Activated T-cell treated with anti-CD3 and anti-CD28 coated beads, Interleukin-2, amount 50 U/mL, for 72 hours (primary cell): ENCODE data around the gene ADARB1. TPM values are rescaled to one million over a fixed set of nuclear protein-coding genes. Genes with fewer than 3 reads are reported as not detected.

Experiments
- ATAC-seq, 2 donors: fragments of 150-1000 bp; cut with Tn5 transposase; replicated peaks in 1 of 2; 2 replicates each; pipeline ENCODE4 v1.10.0; 2021; ENCODE audit warnings: moderate library complexity in 2 of 2, mild to moderate bottlenecking in 1 of 2
- DNase-seq, 2 donors: peaks; one replicate each; pipeline ENCODE4 v3.0.0; 2021 to 2022; ENCODE audit warnings: mixed read lengths in 1 of 2
- H3K27ac Mint-ChIP-seq: one replicate; pipeline ENCODE4 v1.8.0; 2022; ENCODE audit warnings: mild to moderate bottlenecking, moderate library complexity, mixed read lengths
- H3K27me3 Mint-ChIP-seq: one replicate; pipeline ENCODE4 v1.8.0; 2022; ENCODE audit warnings: low read depth, mixed read lengths
- H3K36me3 Mint-ChIP-seq, 2 donors: one replicate each; pipeline ENCODE4 v1.8.0; 2022; ENCODE audit warnings: mixed read lengths in 2 of 2, mild to moderate bottlenecking in 1 of 2; ENCODE audit not compliant: insufficient read depth in 2 of 2
- H3K4me1 Mint-ChIP-seq: one replicate; pipeline ENCODE4 v1.8.0; 2022; ENCODE audit warnings: low read depth, mixed read lengths
- H3K4me3 Mint-ChIP-seq, 2 donors: one replicate each; pipeline ENCODE4 v1.8.0; 2022; ENCODE audit warnings: mild to moderate bottlenecking in 2 of 2, mixed read lengths in 2 of 2, moderate library complexity in 2 of 2
- H3K9me3 Mint-ChIP-seq, 2 donors: one replicate each; pipeline ENCODE4 v1.8.0; 2022; ENCODE audit warnings: mixed read lengths in 2 of 2
- total RNA-seq, 2 donors: library from RNA; stranded (reverse); gene quantifications; one replicate each; pipeline ENCODE4 v1.2.3, GENCODE V29; 2022

The ADARB1 gene
- total RNA-seq, 2 donors from 2014 or later = 41.7 to 45.3 TPM

DNA sequence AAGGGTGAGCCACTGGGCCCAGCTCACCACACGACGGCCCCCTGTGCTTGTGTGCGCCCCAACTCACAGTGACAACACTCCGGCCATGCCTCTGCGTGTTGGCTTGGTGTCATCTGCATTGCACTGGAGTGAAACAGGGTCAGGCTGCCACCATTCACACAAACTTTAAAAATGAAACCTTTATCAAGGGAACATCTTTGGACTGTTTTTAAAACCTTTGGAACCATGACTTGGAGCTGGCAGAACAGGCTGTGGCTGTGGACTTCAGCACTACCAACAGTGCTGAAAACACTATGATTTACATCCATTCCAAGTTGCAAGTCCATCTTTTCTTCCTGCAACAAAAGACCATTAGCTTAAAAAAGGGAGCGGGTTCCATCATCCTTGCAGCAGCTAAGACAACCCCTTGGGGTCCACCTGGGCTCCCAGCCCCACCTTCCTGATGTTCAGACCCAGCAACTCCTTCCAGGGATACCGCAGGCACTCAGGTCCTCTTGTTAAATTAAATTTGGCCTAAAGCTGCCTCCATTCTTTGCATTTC, 187.7 kb downstream of the ADARB1 start:
- Mint-ChIP-seq H3K27ac (no peak overlapping the region), H3K9me3 (no peaks in the 10 kb centered on the region), H3K4me1 (peaks cover 8% of the 10 kb centered on the region), H3K4me3 (no peak overlapping the region), H3K36me3 (peaks cover under 1 to 9% of the 10 kb centered on the region in 2 donors), H3K27me3 (no peaks in the 10 kb centered on the region)
- ATAC-seq (no peak), DNase-seq (no peak)

DNA sequence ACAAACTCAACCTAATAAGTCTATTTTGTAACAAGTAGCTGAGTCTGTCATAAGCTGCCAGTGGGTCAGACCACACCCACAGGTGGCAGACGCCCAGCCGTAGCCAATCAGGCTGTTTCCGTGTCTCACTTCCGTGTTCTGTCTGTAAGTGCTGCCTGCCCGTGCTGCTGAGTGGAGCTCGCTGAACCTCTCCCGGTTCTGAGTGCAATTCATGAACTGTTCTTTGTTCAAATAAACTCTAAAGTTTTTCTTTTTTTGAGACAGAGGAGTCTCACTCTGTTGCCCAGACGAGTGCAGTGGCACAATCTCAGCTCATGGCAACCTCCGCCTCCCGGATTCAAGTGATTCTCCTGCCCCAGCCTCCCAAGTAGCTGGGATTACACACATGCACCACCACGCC, 188.2 kb downstream of the ADARB1 start:
- H3K9me3 Mint-ChIP-seq = no peaks in the 10 kb centered on the region
- H3K27ac Mint-ChIP-seq = no peak overlapping the region
- no peak for DNase-seq
- H3K4me1 Mint-ChIP-seq = peaks cover 9% of the 10 kb centered on the region
- no peak overlapping the region for H3K4me3 Mint-ChIP-seq
- no peaks in the 10 kb centered on the region for H3K27me3 Mint-ChIP-seq
- peaks cover 4 to 9% of the 10 kb centered on the region in 2 donors for H3K36me3 Mint-ChIP-seq
- ATAC-seq = no peak

DNA sequence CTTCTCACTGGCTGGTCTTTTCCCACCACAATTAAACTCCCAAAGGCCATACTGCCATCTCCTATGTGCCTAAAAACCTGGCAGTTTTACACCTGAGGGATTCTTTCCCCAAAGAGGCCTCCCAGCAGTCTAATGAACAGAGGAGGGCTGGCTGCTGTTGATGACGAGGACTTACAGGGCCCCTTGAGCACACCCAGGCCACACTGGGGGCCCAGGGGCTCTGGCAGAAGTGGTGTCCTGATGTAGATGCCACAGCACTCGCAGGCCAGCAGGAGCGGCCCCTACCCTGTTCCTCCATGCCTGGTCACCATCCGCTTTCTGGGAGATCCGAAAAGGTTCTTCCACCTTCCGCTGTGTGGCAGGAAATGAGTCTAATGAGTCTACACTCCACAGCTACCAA, 189.2 kb downstream of the ADARB1 start:
- Mint-ChIP-seq H3K36me3 (peaks cover 5 to 9% of the 10 kb centered on the region in 2 donors), H3K4me1 (peaks cover 9% of the 10 kb centered on the region), H3K9me3 (no peaks in the 10 kb centered on the region), H3K27me3 (no peaks in the 10 kb centered on the region), H3K27ac (no peak overlapping the region), H3K4me3 (no peak overlapping the region)
- DNase-seq (no peak), ATAC-seq (no peak)

DNA sequence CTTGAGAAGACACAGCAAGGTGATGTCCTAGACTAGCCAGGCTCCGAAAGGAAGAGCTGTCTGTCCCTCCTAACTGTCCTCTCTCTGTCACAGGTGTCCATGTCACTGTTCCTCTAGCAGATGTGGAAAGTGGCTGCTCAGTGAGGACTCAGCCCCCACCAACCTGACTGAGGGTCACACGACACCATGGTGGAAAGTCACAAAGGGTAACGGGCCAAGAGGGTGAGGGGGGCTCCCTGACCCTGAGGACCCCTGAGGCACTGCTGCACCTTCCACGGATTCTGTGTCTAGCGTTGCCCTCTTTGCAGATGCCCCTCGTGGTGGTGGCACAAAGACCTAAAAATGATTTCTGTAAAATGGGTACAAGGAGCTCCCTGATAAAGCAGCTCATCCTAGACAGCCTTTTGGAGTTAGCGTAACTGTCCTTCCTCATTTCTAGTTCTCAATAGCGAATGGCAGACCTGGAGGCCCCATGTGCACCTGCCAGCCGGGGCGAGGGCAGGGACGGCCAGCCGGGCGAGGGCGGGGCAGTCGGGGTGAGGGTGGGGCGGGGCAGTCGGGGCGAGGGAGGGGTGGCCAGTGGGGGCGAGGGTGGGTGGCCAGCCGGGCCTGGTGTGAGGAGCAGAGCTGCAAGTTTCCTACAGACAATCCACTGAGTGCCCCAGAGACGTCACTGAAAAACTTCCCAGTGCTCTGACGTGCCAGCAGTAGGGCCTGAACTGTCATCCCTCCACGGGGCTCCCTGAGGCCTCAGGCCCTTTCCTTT, 189.9 kb downstream of the ADARB1 start:
- DNase-seq (no peak), ATAC-seq (no peak)
- Mint-ChIP-seq H3K9me3 (no peaks in the 10 kb centered on the region), H3K4me1 (peaks cover 9% of the 10 kb centered on the region), H3K36me3 (peaks cover 5 to 9% of the 10 kb centered on the region in 2 donors), H3K27me3 (no peaks in the 10 kb centered on the region), H3K4me3 (no peak overlapping the region), H3K27ac (no peak overlapping the region)

DNA sequence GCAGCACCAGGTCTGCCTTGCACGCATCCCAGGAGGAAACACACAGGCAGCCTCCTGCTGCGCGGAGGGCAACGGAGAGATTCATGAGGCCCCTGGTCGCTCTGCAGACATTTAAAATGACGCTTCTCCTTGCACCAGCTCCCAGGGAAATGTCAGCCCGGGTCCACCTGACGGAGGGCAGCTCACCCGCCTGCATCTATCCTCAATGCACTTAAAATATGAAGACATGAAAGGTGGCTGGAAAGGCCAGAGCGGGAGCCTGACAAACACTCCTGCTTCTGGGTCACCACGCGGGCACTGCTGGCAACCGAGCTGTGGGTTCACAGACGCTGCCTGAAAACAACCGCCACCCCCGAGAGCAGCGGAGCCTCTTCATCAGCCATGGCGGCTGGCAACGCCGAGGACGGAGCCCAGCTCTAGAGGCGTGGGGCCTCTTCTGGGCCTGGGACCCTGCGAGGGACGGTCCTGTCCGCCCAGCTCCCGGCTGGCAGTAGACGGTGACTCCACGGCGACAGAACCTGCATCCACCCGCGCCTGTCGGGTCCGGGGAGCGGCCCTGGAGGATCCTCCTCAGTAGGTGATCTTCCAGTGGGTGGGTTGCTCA, 190.6 kb downstream of the ADARB1 start:
- peaks cover 9% of the 10 kb centered on the region for H3K4me1 Mint-ChIP-seq
- peaks cover 5 to 12% of the 10 kb centered on the region in 2 donors for H3K36me3 Mint-ChIP-seq
- H3K27ac Mint-ChIP-seq = no peak overlapping the region
- ATAC-seq (no peak), DNase-seq (no peak)
- no peak overlapping the region for H3K4me3 Mint-ChIP-seq
- H3K27me3 Mint-ChIP-seq = no peaks in the 10 kb centered on the region
- H3K9me3 Mint-ChIP-seq = no peaks in the 10 kb centered on the region

DNA sequence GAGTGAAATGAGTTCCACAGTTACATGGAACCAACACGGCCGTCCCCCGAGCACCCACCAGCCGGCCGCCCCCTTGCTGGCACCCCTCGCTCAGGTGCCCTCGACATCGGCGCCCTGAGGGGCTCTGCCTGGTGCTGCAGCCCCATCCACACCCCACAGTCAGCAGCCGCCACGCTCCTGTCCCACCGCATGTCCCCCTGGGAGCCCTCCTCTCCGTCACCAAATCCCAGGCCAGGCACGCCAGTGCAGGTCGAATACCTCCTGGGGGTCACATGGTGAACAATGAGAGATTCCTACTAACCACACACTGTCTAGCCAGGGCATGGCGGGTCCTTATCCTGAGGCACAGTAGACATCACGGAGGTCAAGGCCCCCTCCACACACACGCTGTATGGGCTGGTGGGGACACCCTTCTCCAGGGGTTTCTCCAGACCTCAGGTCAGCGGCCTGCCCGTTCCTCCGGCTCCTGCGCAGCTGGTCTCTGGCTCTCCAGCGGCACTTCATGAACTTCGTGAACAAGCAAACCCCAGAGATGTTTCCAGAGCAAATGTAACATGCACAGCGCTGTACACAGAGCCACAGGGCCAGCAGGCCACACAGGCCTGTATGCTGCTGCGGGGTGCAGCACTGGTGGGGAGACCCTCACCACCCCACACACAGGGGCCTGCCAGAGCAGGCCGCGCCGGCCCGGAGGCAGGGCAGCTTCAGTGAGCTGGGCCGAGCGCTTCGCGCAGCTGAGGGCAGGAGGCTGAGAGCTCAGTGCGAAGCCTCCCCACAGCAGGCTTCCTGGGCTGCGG, 191.5 kb downstream of the ADARB1 start:
- Mint-ChIP-seq H3K4me3 (no peak overlapping the region), H3K9me3 (peaks cover 0 to 2% of the 10 kb centered on the region in 2 donors), H3K36me3 (peaks cover 10 to 12% of the 10 kb centered on the region in 2 donors), H3K27ac (no peak overlapping the region), H3K4me1 (peaks cover 9% of the 10 kb centered on the region), H3K27me3 (no peaks in the 10 kb centered on the region)
- ATAC-seq = no peak
- no peak for DNase-seq

DNA sequence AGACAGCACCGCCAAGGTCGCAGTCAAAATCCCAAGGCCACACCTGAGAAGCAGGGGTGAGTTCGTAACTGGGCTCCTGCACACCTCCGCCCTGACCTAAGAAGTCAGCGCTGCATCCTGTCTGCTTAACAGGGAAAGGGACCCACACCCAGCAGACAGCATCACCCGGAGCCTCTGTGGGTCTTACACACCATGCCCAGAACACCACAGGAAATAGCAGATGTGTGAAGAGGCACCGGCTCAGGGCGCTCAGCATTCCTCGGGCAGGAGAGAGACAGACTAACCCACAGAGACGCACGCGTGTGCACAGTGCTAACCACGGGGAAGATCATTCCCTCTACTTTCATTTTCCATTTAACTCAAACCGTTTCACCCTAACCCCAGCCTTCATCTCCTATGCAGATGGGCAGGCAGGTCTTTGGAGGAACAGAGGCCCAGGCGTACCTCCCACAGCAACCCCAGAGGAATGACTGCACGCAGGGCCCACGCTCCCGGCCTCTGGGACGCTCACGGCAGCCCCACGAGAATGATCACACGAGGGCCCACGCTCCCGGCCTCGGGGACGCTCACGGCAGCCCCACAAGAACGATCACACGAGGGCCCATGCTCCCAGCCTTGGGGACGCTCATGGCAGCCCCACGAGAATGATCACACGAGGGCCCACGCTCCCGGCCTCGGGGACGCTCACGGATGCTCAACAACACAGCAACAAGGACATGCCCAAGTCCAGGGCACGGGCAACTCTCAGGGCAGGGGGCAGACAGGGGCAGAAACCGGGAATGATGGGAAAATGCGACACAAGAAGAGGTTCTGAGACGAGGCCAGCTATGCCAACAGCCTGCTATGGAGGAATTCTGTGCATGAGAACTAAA, 192.4 kb downstream of the ADARB1 start:
- peak; percentile 37 to 38 for DNase-seq
- Mint-ChIP-seq H3K9me3 (peaks cover 2 to 3% of the 10 kb centered on the region in 2 donors), H3K4me1 (peaks cover 9% of the 10 kb centered on the region), H3K4me3 (peak overlapping the region in 1 of 2 donors; percentile 15), H3K36me3 (peaks cover 12% of the 10 kb centered on the region in 2 donors), H3K27me3 (no peaks in the 10 kb centered on the region), H3K27ac (no peak overlapping the region)
- ATAC-seq = peak; percentile 92 to 94

DNA sequence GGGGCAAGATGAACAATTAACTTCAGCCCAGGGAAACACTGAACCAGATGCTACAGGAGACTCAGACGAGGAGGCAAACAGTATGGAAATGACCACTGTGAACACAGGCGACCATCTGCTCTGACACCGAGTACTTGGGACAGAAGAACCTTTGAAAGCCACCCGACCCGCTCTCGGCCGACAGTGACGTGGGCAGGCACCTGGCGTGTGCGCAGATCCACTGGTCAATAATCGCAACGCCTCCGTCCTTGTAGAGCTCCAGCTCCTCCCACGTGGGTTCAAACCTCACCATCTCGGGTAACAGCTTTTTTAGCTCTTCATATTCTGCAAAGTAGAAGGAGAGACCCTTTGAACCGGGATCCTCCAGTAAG, 193.0 kb downstream of the ADARB1 start:
- Mint-ChIP-seq H3K4me3 (no peak overlapping the region), H3K9me3 (peaks cover 2 to 3% of the 10 kb centered on the region in 2 donors)
- DNase-seq = no peak

DNA sequence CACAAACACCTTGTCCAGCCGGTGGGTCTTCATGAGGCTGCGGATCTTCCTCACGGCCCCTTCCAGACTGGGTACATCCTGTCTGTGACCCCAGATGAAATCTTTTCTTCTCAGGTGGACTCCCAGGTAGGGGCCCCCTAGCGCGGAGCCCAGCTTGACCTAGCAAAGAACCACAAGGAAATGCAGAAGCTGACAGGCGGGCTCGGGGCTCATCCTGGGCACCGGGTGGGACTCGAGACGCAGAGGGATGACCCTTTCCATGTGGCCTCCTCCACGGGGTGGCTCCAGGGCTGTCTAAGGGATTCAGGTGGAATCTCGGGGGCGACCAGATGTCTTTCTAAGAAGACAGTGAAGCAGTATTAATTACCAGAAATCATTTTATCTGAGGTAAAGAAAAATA, 195.5 kb downstream of the ADARB1 start:
- Mint-ChIP-seq H3K4me3 (no peak overlapping the region), H3K27ac (no peak overlapping the region), H3K9me3 (peaks cover 2 to 3% of the 10 kb centered on the region in 2 donors), H3K36me3 (peaks cover 12% of the 10 kb centered on the region in 2 donors), H3K27me3 (no peaks in the 10 kb centered on the region), H3K4me1 (peaks cover 9% of the 10 kb centered on the region)
- no peak for ATAC-seq
- DNase-seq = no peak

More for the DNA sequence above, 193.0 kb downstream of the ADARB1 start:
- peaks cover 9% of the 10 kb centered on the region for H3K4me1 Mint-ChIP-seq
- no peak for ATAC-seq
- H3K27me3 Mint-ChIP-seq = no peaks in the 10 kb centered on the region
- H3K27ac Mint-ChIP-seq = no peak overlapping the region
- peaks cover 12% of the 10 kb centered on the region in 2 donors for H3K36me3 Mint-ChIP-seq

DNA sequence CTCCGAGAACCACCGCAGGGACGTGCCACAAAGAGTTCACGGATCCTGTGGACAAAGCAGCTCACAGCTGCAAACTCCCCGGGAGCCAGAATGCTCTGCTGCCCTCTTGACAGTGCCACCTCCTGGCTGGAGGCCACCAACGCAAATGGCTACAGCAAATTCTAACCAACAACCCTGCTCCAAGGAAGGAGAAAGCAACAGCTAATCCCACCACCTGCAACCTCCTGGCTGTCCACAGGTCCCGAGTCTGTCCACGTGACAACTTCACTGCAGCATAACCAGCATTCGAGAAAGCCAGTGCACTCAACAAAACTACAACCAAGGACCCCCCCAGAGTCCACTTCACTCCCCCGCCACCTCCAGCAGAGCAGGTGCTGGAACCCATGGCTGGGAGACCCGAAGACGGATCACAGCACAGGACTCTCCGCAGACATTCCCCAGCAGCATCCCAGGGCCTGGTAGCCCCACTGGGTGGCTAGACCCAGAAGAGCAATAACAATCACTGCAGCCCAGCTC, 196.0 kb downstream of the ADARB1 start:
- Mint-ChIP-seq H3K36me3 (peaks cover 12% of the 10 kb centered on the region in 2 donors), H3K9me3 (peaks cover 2 to 3% of the 10 kb centered on the region in 2 donors), H3K4me1 (peaks cover 9% of the 10 kb centered on the region), H3K27me3 (no peaks in the 10 kb centered on the region), H3K27ac (no peak overlapping the region), H3K4me3 (no peak overlapping the region)
- DNase-seq = no peak
- no peak for ATAC-seq
